ENCODE data around the gene RPAP3. TPM values are rescaled to one million over a fixed set of nuclear protein-coding genes. Genes with fewer than 3 reads are reported as not detected.

Gene RPAP3
- total and polyA plus RNA-seq, 2 of the 4 experiments (the other 2 are of a cell fraction): 10.6 to 13.4 TPM

DNA sequence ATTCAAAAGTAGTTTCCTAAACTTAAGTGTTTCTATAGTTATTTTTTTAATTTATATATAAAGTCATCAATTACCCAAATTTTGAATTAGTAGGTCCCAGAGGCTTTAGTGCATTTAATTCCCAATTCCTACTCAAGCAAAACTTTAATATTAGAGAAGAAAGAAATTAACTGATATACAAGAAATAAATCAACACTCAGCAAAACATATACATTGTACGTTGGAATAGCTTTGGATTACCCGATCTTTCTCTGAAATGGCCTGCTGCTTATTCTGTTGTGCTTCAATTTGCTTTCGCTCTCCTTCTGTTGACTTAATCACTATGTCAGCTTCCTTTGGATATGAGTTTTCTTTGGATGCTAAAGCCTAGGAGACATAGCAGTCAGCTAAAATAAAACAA, 18.2 kb downstream of the RPAP3 start:
- CTCF ChIA-PET: interaction anchor here (0.6 to 1.7 kb wide), 2 partner anchors 22 to 480 kb away, joined by 5 to 6 read pairs; no protein-coding TSS in a partner anchor

More for the DNA sequence above, 18.2 kb downstream of the RPAP3 start:
- H3K27ac ChIP-seq (ENCODE audit: insufficient read depth, low read length): no peak overlapping the region
- no peak overlapping the region for H4K91ac ChIP-seq (ENCODE audit: insufficient read depth, low read depth, low read length)
- no peak overlapping the region for H3K56ac ChIP-seq (ENCODE audit: extremely low read depth, insufficient read depth, low read length)
- no peak overlapping the region for H3K23ac ChIP-seq (ENCODE audit: low read depth, low read length)
- H3K79me1 ChIP-seq (ENCODE audit: low read depth in 1 of 2, low read length in 2 of 2): 0 out of 4 replicates have a peak, but pooled peaks cover 0 to 3% of the 10 kb centered on the region in 2 experiments
- 100% methylated on average over 1 of the region's 3 CpGs; no CpG with 5 or more reads in 1 of the 2 experiments for WGBS, 2 experiments (ENCODE audit: extremely low coverage in 2 of 2, insufficient read length in 1 of 2)
- no peak overlapping the region for H3K18ac ChIP-seq (ENCODE audit: low read depth, low read length)
- no peak for DNase-seq
- H3K4me2 ChIP-seq (ENCODE audit: low read depth, low read length): no peak overlapping the region
- no peak overlapping the region for H2BK20ac ChIP-seq (ENCODE audit: low read depth, low read length)
- no peak overlapping the region for H2BK120ac ChIP-seq (ENCODE audit: low read depth, low read length)
- H2AK5ac ChIP-seq (ENCODE audit: low read depth, low read length): no peak overlapping the region
- no peak overlapping the region for H3K9ac ChIP-seq (ENCODE audit: low read depth, low read length)
- POLR2A ChIA-PET (ENCODE audit: unreplicated experiment): no interaction called here
- in situ Hi-C loops (cut with MboI; ENCODE audit: low sequenced_read_pairs): loop anchor here (10.0 to 25.0 kb wide), 2 partner anchors 653 to 1350 kb away; no protein-coding TSS in a partner anchor
- no peaks in the 10 kb centered on the region for H3K9me1 ChIP-seq (ENCODE audit: insufficient read depth, low read length)
- intact Hi-C loops (cut with micrococcal nuclease): loop anchor here (10.0 kb wide), 1 partner anchor 383 kb away; no protein-coding TSS in a partner anchor
- BruUV-seq (replicated peaks): no TSS peak
- H3K27me3 ChIP-seq (ENCODE audit: control insufficient read depth, insufficient read depth, low read length): no peaks in the 10 kb centered on the region
- peaks cover 7% of the 10 kb centered on the region for H3K36me3 ChIP-seq (ENCODE audit: control insufficient read depth, insufficient read depth, low read length)
- H4K5ac ChIP-seq (ENCODE audit: low read depth, low read length): no peak overlapping the region
- H3K4me1 ChIP-seq (ENCODE audit: control insufficient read depth, insufficient read depth, low read length): no peaks in the 10 kb centered on the region
- no peaks in the 10 kb centered on the region for H3K9me3 ChIP-seq (ENCODE audit: control insufficient read depth, insufficient read depth, low read length)
- no peak for ATAC-seq (ENCODE audit: low read depth)
- dilution Hi-C loops (cut with HindIII; ENCODE audit: low sequenced_read_pairs, unreplicated experiment): no loop called here
- no peak overlapping the region for H2AFZ ChIP-seq (replicated peaks; ENCODE audit: low read length, poor library complexity)
- H2BK5ac ChIP-seq (ENCODE audit: low read depth, low read length, poor library complexity, severe bottlenecking): no peak overlapping the region
- H3K4me3 ChIP-seq (ENCODE audit: insufficient read depth, low read depth, low read length): no peak overlapping the region
- no peak overlapping the region for H4K8ac ChIP-seq (ENCODE audit: low read depth in 2 of 2, low read length in 2 of 2)
- no peaks in the 10 kb centered on the region for H4K20me1 ChIP-seq (ENCODE audit: insufficient read depth, low read length)
- H2BK15ac ChIP-seq (ENCODE audit: low read depth, low read length): no peak overlapping the region
- no peak overlapping the region for H3K14ac ChIP-seq (replicated peaks; ENCODE audit: low read depth, low read length)
- TF ChIP-seq CHD1 (IDR thresholded peaks at IDR 0.05; ENCODE audit: low read depth, low read length) (no peak), BHLHE40 (IDR thresholded peaks at IDR 0.05; ENCODE audit: low read depth, low read length) (no peak), RFX5 (IDR thresholded peaks at IDR 0.05; ENCODE audit: low read depth, low read length) (no peak), MXI1 (IDR thresholded peaks at IDR 0.05; ENCODE audit: borderline replicate concordance, low read depth, low read length) (no peak), FOS (IDR thresholded peaks at IDR 0.05; ENCODE audit: low read depth, low read length) (no peak), MAFK (IDR thresholded peaks at IDR 0.05; ENCODE audit: low read depth, low read length) (no peak), RCOR1 (IDR thresholded peaks at IDR 0.05; ENCODE audit: insufficient replicate concordance, low read length) (no peak)
- TF ChIP-seq, protein P1, sequence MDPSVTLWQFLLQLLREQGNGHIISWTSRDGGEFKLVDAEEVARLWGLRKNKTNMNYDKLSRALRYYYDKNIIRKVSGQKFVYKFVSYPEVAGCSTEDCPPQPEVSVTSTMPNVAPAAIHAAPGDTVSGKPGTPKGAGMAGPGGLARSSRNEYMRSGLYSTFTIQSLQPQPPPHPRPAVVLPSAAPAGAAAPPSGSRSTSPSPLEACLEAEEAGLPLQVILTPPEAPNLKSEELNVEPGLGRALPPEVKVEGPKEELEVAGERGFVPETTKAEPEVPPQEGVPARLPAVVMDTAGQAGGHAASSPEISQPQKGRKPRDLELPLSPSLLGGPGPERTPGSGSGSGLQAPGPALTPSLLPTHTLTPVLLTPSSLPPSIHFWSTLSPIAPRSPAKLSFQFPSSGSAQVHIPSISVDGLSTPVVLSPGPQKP (IDR thresholded peaks at IDR 0.05; ENCODE audit: borderline replicate concordance, low read depth, low read length): no peak
- H3K4ac ChIP-seq (ENCODE audit: low read depth, low read length): no peak overlapping the region
- no peak overlapping the region for H2AK9ac ChIP-seq (replicated peaks; ENCODE audit: low read depth, low read length, poor library complexity)
